ENCODE measurements around the gene CENPT.
A peak's percentile ranks its signal among the peaks of the same experiment; 100 is the strongest.
"Not testable (repeated sequence)": the region's sequence is repeated elsewhere in the genome, so short reads cannot be mapped to it uniquely, and the experiment has no call there.

CENPT gene

GRCh38 chr16:67846063-67846319 lies 1.5 kb downstream of the CENPT start:
- DNase-seq, result no peak

- no peak for DNase-seq
These were observed 2.0 kb downstream of the CENPT start for GRCh38 chr16:67845291-67846062.

- no peak for DNase-seq
These were observed 3.0 kb downstream of the CENPT start for GRCh38 chr16:67844497-67844896.

- no peak for DNase-seq
These were observed 4.1 kb downstream of the CENPT start for GRCh38 chr16:67843343-67843765.

- no peak for DNase-seq
These were observed 4.8 kb downstream of the CENPT start for GRCh38 chr16:67842509-67843342.

GRCh38 chr16:67841816-67842508 lies 5.5 kb downstream of the CENPT start, which contains the start of gene THAP11:
Gene THAP11 (plus strand): TSS chr16:67842320. CDS start chr16:67842555, 235 bp downstream.
- peak; percentile 81 for DNase-seq

GRCh38 chr16:67841198-67841815 lies 6.2 kb downstream of the CENPT start:
- DNase-seq, result no peak

- DNase-seq, result no peak
These were observed 9.7 kb downstream of the CENPT start for GRCh38 chr16:67837811-67838210.

GRCh38 chr16:67837190-67837589 lies 10.3 kb downstream of the CENPT start:
- DNase-seq, result not testable (repeated sequence)

- no peak for DNase-seq
These were observed 13.3 kb downstream of the CENPT start for GRCh38 chr16:67834242-67834614.

- peak; percentile 59 for DNase-seq
These were observed 13.9 kb downstream of the CENPT start for GRCh38 chr16:67833415-67834241.

- DNase-seq, result no peak
These were observed 14.5 kb downstream of the CENPT start for GRCh38 chr16:67833030-67833414.

- DNase-seq, result no peak
These were observed 18.8 kb downstream of the CENPT start for GRCh38 chr16:67828651-67829050.

- no peak for DNase-seq
These were observed 21.6 kb downstream of the CENPT start for GRCh38 chr16:67825906-67826305.

- no peak for DNase-seq
These were observed 22.4 kb downstream of the CENPT start for GRCh38 chr16:67825119-67825518.

GRCh38 chr16:67822511-67822910 lies 25.0 kb downstream of the CENPT start:
- DNase-seq, result no peak

GRCh38 chr16:67820608-67821259 lies 26.8 kb downstream of the CENPT start:
- no peak for DNase-seq

- no peak for DNase-seq
These were observed 32.9 kb downstream of the CENPT start for GRCh38 chr16:67814567-67814966.

- DNase-seq, result no peak
These were observed 35.6 kb downstream of the CENPT start for GRCh38 chr16:67811899-67812298.

GRCh38 chr16:67807148-67807682 lies 40.3 kb downstream of the CENPT start:
- no peak for DNase-seq

- peak; percentile 99 for DNase-seq
These were observed 40.9 kb downstream of the CENPT start, which contains the start of the genes RANBP10 and TSNAXIP1 for GRCh38 chr16:67806428-67807147. Gene RANBP10 (minus strand): TSS chr16:67806560. CDS start chr16:67806536, 24 bp downstream. Gene TSNAXIP1 (plus strand): TSS chr16:67806889. CDS start chr16:67807150, 261 bp downstream.

All from GF-D8 (cell line).